GM19395 (cell line): Measurements from ENCODE around the gene UQCR10.

Experiments
- ATAC-seq: cut with Tn5 transposase; IDR thresholded peaks from one replicate; pipeline ENCODE4 v1.9.1; 2021; ENCODE audit warnings: mild to moderate bottlenecking, moderate library complexity; ENCODE audit not compliant: unreplicated experiment

UQCR10 gene

DNA sequence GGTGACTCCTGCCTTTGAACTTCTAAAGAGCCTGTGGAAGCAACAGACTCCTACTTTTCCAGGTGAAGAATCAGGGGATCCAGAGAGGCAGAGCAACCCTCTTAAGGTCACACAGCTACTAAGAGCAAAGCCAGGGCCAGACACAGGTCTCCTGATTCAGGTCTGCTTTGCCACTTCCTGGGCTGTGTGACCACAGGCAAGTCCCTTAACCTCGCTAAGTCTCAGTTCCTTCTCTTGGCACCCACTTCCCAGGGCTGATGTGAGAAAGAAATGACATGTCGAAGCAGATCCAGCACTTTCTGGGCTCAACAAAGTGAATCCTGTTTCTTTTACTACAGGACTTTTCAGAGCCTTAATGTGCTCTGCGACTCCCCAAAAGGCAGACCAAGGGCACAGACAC, 30.2 kb downstream of the UQCR10 start:
- no peak for ATAC-seq

DNA sequence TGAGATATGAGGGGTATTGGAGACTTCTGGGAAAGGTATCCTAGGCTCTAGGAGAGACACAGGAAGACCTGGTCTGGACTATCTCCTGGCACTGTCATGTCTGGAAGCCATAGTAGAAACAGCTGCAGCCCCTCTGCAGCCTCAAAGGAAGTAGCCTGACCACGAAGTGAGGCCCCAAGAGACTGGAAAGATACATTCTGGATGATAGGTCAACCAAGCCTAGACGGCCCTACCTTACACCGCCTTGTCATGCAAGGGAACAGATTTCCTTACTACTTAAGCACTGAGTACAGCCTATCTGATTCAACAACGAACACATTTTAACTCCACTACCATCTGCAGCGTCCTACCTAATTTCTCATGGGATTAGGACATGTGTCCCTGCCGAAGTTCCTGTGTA, 31.1 kb downstream of the UQCR10 start:
- no peak for ATAC-seq

DNA sequence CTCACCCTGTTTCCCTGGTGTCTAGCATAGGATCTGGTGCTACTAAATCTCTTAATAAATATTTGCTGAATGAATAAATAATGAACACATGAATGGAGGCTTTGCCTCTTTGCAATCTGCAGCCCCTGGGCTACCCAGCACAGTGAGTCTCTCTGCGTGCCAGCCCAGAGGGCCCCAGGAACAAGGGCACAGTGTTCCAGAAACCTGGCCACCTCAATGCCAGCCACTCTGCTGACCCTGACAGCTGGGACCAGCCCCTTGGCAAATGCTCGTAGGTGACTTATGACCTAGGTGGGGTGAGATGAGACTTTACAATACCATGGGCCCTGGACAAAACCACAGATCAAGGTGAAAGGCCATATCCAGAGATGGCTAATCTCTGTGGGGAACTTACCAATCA, 31.6 kb downstream of the UQCR10 start:
- no peak for ATAC-seq

DNA sequence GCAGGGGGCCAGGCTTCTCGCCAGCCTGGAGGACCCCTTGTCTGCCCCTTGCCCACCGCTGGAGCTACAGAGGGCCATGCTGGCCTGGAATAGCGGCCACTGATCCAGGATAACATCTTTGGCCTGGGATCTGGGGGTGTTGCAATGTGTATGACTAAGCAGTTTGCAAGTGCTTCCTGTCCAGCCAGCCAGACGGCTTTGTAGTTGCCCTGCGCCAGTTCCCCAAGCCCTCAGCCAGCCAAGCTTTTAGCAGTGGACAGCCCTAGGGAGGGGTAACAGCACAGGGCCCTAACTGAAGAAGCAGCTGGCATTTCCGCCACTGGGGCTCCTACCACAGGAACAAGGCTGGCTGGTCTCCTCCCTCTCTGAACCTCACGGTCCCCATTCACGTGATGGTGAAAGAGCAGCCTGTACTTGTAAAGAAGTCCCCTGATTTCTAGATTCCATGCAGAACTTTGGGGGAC, 32.1 kb downstream of the UQCR10 start:
- no peak for ATAC-seq

DNA sequence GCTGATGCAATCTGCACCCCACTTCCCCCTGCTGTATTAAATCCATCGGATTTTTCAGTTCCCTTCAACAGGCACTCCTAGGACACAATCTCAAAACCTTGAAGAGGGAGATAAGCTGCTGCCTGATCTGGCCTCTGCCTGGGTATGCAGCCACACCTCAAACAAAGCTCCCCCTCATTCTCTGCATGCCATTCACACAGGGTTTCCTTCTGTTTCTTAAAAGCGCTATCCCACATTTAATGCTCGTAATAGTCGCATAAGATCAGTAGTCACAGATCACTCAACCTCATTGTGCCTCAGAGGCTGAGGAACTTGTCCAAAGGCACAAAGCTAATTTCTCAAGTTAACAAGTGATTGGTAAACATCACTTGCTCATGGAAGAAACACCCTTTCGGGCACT, 34.0 kb downstream of the UQCR10 start:
- ATAC-seq, result no peak

DNA sequence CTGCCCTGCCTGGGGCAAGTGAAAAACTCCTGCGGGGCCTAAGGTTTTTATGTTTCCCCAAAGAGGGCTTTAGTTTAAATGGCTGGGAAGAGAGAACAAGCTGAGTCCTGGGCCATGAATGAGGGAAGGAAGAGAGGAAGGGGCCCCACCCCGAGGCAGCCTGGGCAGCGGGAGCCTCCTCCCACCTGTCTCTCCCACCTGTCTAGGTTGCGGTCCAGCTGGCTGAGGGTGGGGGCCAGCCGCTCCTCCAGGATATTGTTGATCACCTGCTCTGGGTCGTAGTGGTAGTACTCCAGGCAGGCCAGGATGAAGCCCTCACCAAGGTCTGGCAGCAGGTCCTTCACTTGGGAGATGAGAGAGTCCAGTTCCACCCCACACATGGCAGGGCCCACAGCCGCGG, 34.6 kb downstream of the UQCR10 start:
- no peak for ATAC-seq

DNA sequence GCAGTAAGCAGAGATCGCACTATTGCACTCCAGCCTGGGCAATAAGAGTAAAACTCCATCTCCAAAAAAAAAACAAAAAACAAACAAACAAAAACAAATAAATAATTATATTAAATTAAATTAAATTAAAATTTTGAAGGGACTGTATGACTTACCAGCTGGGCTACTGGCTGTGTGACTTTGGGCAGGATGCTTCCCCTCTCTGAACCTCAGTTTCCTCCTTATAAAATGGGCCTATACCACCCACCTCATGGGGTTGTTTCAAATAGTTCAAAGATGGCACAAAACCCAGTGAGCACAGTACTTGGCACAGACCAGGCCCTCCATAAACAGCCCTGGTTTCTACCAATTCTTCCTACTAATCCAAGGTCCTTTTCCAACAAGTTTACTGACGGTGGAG, 36.0 kb downstream of the UQCR10 start:
- ATAC-seq, result no peak

DNA sequence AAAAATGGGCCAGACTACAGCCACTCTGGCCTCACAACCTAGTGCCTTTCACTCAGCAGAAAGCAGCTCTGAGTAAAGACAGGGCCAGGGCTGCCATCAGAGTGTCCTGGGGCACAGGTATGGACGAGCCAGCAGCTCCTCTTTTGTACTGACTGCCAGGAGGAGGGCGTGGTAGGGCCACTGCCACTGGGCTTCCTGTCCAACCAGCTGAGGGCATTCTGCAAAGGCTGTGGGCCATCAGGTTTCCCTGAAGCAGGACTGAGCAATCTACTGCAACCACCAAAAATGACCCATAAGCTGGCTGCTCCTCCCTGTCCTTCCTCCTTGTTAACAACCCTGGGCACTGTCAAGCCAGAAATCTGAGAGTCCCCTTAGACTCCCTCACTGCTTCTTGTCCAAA, 37.8 kb downstream of the UQCR10 start:
- no peak for ATAC-seq

DNA sequence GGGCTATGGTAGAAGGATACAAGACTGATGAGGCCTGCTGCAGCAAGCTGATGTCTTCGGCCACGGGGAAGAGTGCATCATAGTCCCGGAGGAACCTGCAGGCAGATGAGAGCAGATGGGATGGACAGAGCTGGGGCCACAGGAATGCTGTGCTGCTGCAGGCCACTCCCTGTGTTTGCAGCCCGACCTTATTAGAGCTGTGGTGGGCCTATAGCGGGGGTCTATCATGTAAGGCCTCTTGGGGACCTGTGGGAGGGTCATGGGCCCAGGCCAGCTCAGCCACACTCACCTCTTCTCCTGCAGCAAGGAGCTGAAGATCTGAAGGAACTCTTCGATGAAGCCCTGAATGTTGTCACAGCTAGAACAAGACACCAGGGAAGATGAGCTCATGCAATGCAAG, 39.0 kb downstream of the UQCR10 start:
- no peak for ATAC-seq

DNA sequence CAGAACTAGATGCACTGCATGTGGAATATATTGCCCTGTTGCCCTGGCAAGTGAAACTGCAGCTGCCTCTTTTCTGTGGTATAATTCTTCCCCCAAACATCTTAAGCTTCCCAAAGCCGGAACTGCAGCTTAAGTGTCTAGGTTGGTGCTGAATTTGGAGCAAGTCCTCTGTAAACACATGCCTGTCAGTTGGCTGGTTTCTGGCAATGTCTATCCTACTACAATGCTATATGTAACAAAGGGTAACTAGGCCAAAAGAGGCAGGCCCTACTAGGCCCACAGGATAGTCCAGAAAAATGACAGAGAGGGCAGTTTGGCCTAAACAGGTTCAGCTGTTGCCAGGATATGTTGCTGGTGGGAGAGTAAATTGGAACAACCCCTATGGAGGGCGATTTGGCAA, 43.0 kb downstream of the UQCR10 start:
- no peak for ATAC-seq

DNA sequence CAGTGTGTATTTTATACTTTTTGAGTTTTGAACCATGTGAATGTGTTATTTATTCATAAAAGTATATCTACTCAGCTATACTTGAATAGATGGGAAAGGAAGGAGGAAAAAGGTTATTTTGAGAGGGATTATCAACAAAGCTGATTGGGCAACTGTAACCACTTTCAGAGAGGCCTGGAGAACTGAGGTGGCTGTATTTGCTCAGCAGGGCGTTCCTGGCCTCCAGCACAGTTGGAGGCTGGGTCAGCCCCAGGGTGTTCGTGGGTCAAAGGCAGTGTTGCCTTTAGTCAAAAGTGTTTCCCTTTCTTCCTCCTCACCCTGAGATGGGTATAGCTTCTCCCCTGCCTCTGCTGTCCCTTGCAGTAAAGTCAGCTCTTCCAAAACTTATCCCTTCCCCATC, 44.2 kb downstream of the UQCR10 start:
- no peak for ATAC-seq

DNA sequence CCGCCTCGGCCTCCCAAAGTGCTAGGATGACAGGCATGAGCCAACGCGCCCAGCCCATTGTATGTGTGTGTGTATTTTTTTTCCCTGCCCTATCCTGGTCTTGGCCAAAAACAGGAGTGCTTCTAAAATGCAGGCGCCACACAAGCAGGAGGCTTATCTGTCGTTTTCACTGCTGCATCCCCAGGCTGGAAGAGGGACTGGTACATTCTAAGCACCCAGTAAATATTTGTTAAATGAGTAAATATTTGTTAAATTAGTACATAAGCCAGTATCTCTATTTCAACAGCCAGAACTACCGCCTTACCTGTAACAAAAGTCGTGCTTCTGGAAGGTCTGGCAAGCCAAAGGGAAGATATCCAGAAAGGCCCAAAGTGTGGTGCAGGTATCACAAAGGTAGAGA, 46.0 kb downstream of the UQCR10 start:
- ATAC-seq, result no peak

DNA sequence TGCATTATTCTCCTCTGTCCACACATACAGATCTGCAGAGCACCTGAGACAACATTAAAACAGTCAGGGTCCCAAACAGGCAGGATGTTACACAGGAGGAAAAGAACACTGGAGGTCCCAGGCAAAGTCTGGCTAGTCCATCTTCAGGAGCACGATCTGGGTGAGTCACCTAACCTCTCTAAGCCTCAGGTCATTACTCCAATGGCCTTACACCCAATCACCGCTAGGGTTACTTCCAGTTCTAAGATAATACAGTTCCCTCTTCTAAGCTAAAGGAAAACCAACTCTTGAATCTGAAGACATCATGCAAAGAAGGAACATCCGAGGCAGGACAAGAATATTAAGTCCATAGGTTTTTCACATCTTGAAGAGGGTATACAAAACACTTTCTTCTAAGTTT, 46.4 kb downstream of the UQCR10 start:
- no peak for ATAC-seq

DNA sequence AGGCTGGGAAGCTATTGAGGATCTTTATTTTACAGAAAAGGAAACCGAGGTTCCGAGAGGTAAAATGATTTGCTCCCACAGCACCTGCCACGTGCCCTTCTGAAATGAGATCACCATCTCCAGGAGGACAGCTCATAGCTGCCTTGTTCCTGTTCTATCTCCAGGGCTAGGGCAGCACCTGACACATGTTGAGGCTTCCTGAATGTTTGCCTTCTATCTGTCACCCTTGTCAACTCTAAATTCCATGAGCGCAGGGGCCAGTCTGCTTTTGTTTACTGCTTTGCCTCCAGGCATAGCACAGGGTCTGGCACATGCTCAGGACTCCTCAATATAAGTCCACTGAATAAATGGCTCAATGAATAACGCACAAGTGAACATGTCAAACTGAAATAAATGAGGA, 46.8 kb downstream of the UQCR10 start:
- ATAC-seq, result no peak

DNA sequence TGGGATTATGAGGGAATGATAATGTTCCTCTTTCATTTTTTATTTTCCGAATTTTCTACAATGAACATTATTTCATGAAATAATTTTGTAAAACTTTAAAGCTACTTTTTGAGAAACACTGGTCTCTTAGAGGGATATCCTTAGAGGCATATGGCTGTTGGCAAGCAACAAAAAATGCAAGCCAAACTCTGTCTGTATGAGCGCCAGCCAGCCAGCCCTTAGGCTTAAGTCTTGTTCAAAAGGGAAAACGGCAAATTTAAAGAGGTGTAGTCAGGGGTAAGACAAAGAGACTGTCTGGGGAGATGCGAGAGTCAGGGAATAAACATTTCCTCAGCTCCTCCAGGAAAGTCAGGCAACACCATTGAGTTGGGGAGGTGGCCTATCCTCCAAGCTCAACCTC, 48.4 kb downstream of the UQCR10 start:
- no peak for ATAC-seq

DNA sequence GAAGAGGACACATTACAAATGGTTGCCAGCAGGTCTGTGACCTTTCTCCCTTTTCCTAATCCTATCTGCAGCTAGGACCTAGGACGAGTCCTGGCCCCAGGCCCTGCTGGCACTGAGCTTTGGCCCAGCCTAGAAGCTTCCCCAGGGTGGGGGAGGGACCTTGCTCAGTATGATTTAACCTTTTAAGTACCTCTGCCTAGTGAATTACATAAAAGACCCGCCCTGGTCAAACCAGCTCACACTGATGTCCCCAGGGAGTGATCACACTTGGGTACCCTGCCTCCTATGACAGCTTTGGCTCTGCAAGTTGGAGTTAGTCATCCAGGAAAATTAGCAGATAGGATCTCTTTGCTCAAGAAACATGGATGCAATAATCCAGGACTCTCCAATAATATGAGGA, 49.0 kb downstream of the UQCR10 start:
- no peak for ATAC-seq

DNA sequence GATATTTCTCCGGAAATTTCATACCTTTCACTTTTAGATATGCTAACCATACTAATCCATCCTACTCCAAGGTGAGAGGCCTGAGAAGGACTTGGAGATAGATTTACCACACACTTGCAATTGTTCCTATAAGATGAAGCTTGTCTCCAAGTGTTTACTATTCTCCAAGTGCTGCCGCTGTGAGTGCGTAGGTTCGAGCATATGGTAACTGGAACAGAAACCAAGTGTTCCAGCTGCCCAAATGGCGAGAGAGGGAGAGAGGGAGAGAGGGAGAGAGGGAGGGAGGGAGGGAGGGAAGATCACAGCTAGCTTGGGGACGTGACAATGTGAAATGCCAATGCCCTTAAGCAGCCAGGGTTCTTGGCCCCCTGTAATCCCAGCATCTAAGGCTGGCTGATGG, 49.4 kb downstream of the UQCR10 start:
- ATAC-seq, result no peak

DNA sequence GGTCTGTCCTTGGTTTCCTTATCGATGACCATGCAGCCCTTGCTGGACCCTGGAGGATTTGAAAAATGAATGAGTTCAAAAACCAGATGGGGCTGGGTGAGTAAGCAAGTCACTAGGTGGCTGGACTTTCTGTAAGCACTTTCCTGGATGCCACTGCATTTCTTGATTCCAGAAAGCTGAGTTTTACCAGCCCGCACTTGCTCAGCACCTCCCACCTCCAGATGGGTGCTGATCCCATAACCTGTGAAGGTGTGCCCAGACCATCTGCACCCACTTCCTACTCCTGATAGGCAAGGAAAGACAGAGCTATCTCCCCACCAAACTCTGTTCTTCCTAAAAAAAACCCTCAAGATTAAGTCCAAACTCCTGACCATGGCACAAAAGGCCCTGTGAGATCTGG, 49.8 kb downstream of the UQCR10 start:
- no peak for ATAC-seq

DNA sequence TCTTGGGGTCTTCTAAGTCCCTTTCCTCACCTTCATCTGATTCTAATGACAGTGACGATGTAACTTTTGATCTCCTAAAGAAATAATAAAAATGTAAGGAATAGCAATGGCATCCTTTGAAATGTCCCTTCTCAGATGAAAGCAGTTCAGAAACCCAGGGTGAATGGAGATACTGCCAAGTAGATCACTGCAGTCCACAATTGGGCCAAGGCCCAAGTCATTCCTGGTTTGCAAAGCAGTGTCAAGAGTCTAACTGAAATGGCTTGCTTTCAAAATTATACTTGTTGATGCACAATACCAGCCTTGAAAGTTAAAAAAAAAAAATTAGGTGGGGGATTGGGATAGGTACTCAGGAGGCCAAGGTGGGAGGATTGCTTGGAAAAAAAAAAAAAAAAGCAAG, 50.6 kb downstream of the UQCR10 start:
- ATAC-seq, result no peak

DNA sequence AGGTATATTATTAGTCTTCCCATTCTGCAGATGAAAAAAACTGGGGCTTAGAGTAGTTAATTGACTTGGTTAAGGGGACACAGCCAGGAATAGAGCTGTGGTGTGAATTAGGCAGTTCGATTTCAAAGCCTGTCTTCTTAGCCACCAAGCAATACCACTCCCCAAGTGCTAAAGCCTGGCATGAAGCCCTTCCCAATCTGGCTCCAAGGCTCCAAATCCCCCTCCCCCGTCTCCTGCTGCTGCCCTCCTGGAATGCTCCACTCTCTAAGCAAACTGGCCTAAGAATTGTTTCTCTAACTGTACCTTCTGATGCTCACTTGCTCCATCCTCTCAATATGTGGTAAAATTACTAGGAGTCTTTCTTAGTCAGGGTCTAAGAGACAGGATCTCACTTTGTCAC, 52.3 kb downstream of the UQCR10 start:
- ATAC-seq, result no peak
